Mucosa of descending colon (tissue), 3 donors: ENCODE measurements around the gene SSX5. TPM values are rescaled to one million over a fixed set of nuclear protein-coding genes. Genes with fewer than 3 reads are reported as not detected.
"Not testable (repeated sequence)": the region's sequence is repeated elsewhere in the genome, so short reads cannot be mapped to it uniquely, and the experiment has no call there.

Experiments used
- ATAC-seq: fragments of 200-7000 bp; cut with Tn5 transposase; one replicate; pipeline ENCODE4 v1.9.1; 2020; ENCODE audit warnings: mild to moderate bottlenecking, moderate library complexity
- DNase-seq, 3 donors: peaks; one replicate each; pipeline ENCODE4 v3.0.0-alpha.2; 2020
- H3K36me3 ChIP-seq: fragments of 200-600 bp; one replicate; pipeline ENCODE4 v1.8.0; 2021; ENCODE audit warnings: low read depth, mild to moderate bottlenecking
- H3K4me1 ChIP-seq: fragments of 200-600 bp; one replicate; pipeline ENCODE4 v1.8.0; 2021; ENCODE audit warnings: low read depth, mild to moderate bottlenecking
- H3K4me3 ChIP-seq: fragments of 200-600 bp; one replicate; pipeline ENCODE4 v1.8.0; 2021; ENCODE audit warnings: mild to moderate bottlenecking
- H3K9me3 ChIP-seq: fragments of 200-600 bp; one replicate; pipeline ENCODE4 v1.8.0; 2021; ENCODE audit warnings: mild to moderate bottlenecking
- CTCF ChIP-seq: fragments of 200-600 bp; IDR thresholded peaks from one replicate; pipeline ENCODE4 v1.8.0; 2022; ENCODE audit warnings: antibody characterized with exemption, mild to moderate bottlenecking
- intact Hi-C, 2 donors: fragments of 100-400 bp; cut with DNase I in 1 of 2; cut with micrococcal nuclease in 1 of 2; formaldehyde crosslinking; loops; one replicate each; pipeline versions ENCODE4 v1.11.0 to v1.11.1; 2022; cut with DNase I, micrococcal nuclease
- total RNA-seq, 3 donors: library from RNA; stranded (reverse); fragmentation: NEBNext Ultra II Directional in 2 of 3; extraction: Animal tissue kit (Norgen Biotek cat#: 25700) in 2 of 3; gene quantifications; one replicate each; pipeline versions ENCODE4 v1.2.1 to v1.2.4, GENCODE V29; 2021 to 2023
- donor health status: DM: no; HTN: no; CAD: no; lungs with moderate emphysema.
- donor health status: DM: no; HTN: no; CAD: no.
- donor health status: DM: no; HTN: yes; CAD: no.

The SSX5 gene
- total RNA-seq, 3 donors from 2014 or later, result not detected

GRCh38 chrX:48165241-48165640 is 31.4 kb downstream of the SSX5 start:
- intact Hi-C loops, result no loop called here
- TF ChIP-seq CTCF, result no peak
- ATAC-seq (no peak), DNase-seq (no peak)
- Histone ChIP-seq H3K4me3 (no peak overlapping the region), H3K9me3 (no peaks in the 10 kb centered on the region), H3K4me1 (no peaks in the 10 kb centered on the region), H3K36me3 (no peaks in the 10 kb centered on the region)

- ATAC-seq (no peak), DNase-seq (no peak)
- TF ChIP-seq CTCF, result no peak
- no peaks in the 10 kb centered on the region for H3K4me1 ChIP-seq
- no peaks in the 10 kb centered on the region for H3K36me3 ChIP-seq
- H3K9me3 ChIP-seq, result no peaks in the 10 kb centered on the region
- H3K4me3 ChIP-seq, result no peak overlapping the region
- intact Hi-C loops, result no loop called here
Measured at GRCh38 chrX:48156014-48156413, 40.6 kb downstream of the SSX5 start.

- H3K4me3 ChIP-seq, result no peak overlapping the region
- DNase-seq (no peak), ATAC-seq (no peak)
- H3K9me3 ChIP-seq, result no peaks in the 10 kb centered on the region
- intact Hi-C loops, result no loop called here
- no peak for TF ChIP-seq CTCF
- H3K4me1 ChIP-seq, result no peaks in the 10 kb centered on the region
- no peaks in the 10 kb centered on the region for H3K36me3 ChIP-seq
Measured at GRCh38 chrX:48154796-48155195, 41.8 kb downstream of the SSX5 start.

GRCh38 chrX:48153769-48154168 is 42.8 kb downstream of the SSX5 start:
- Histone ChIP-seq H3K36me3 (no peaks in the 10 kb centered on the region), H3K9me3 (no peaks in the 10 kb centered on the region), H3K4me1 (no peaks in the 10 kb centered on the region), H3K4me3 (no peak overlapping the region)
- no peak for ATAC-seq
- intact Hi-C loops, result no loop called here
- TF ChIP-seq CTCF, result no peak
- DNase-seq, result no peak

GRCh38 chrX:48142697-48143096 is 53.9 kb downstream of the SSX5 start:
- DNase-seq, ATAC-seq, H3K36me3 ChIP-seq, H3K4me3 ChIP-seq, H3K9me3 ChIP-seq, intact Hi-C loops, H3K4me1 ChIP-seq: not testable (repeated sequence)

- intact Hi-C loops, H3K4me3 ChIP-seq, H3K4me1 ChIP-seq, H3K36me3 ChIP-seq, H3K9me3 ChIP-seq, ATAC-seq, DNase-seq: not testable (repeated sequence)
Measured at GRCh38 chrX:48141810-48142508, 54.6 kb downstream of the SSX5 start.

GRCh38 chrX:48139076-48139475 is 57.5 kb downstream of the SSX5 start:
- intact Hi-C loops, H3K9me3 ChIP-seq, H3K36me3 ChIP-seq, H3K4me3 ChIP-seq, ATAC-seq, H3K4me1 ChIP-seq, DNase-seq: not testable (repeated sequence)

Other genes with a start within 250 kb of the SSX5 start
- 1 to 10 TPM; 3.7 to 5.6 (median 4.7) TPM for gene ZNF182, start 192.8 kb downstream of the SSX5 start, total RNA-seq
- gene SPACA5, start 189.8 kb downstream of the SSX5 start, total RNA-seq, result not detected
- gene ZNF630, start 125.2 kb downstream of the SSX5 start, total RNA-seq, result 1 to 10 TPM; 3.2 to 6.4 (median 4.8) TPM
- gene SPACA5B, start 66.2 kb downstream of the SSX5 start, total RNA-seq, result not detected
- gene SSX1, start 58.6 kb upstream of the SSX5 start, total RNA-seq, result not detected
- not detected for gene SSX3, start 159.9 kb upstream of the SSX5 start, total RNA-seq
- not detected for gene SSX4, start 186.7 kb upstream of the SSX5 start, total RNA-seq
- gene SSX4B, start 215.2 kb upstream of the SSX5 start, total RNA-seq, result not detected